ENCODE measurements around the gene DZIP1.
"Not testable (repeated sequence)": the region's sequence is repeated elsewhere in the genome, so short reads cannot be mapped to it uniquely, and the experiment has no call there.

The DZIP1 gene

GRCh38 chr13:95676105-95676761 is 31.7 kb upstream of the DZIP1 start:
- H3K4me3 ChIP-seq (ENCODE audit: low read depth in 1 of 5, low read length in 5 of 5), result peak overlapping the region; percentile 74 to 98 (median 95)
- no peaks in the 10 kb centered on the region for H3K27me3 ChIP-seq (ENCODE audit: control insufficient read depth in 5 of 5, insufficient read depth in 4 of 5, low read length in 5 of 5)
- peaks cover 4 to 8% (median 8%) of the 10 kb centered on the region in 5 donors for H3K9me3 ChIP-seq (ENCODE audit: control insufficient read depth in 5 of 5, low read length in 5 of 5)
- H3K9ac ChIP-seq (ENCODE audit: low read length in 5 of 5), result peak overlapping the region; percentile 71 to 94 (median 91)
- no peaks in the 10 kb centered on the region for H3K36me3 ChIP-seq (ENCODE audit: control insufficient read depth in 5 of 5, insufficient read depth in 5 of 5, low read length in 5 of 5)
- H3K4me1 ChIP-seq (ENCODE audit: control insufficient read depth in 5 of 5, insufficient read depth in 5 of 5, low read length in 5 of 5), result peaks cover 0 to 35% (median 30%) of the 10 kb centered on the region in 5 donors
- peak overlapping the region; percentile 83 for H3K27ac ChIP-seq (ENCODE audit: low read depth, low read length)

- Histone ChIP-seq H3K27me3 (ENCODE audit: control insufficient read depth in 5 of 5, insufficient read depth in 4 of 5, low read length in 5 of 5) (no peaks in the 10 kb centered on the region), H3K9me3 (ENCODE audit: control insufficient read depth in 5 of 5, low read length in 5 of 5) (peaks cover 4 to 44% (median 35%) of the 10 kb centered on the region in 5 donors), H3K9ac (ENCODE audit: low read length in 5 of 5) (no peak overlapping the region), H3K36me3 (ENCODE audit: control insufficient read depth in 5 of 5, insufficient read depth in 5 of 5, low read length in 5 of 5) (no peaks in the 10 kb centered on the region), H3K4me3 (ENCODE audit: low read depth in 1 of 5, low read length in 5 of 5) (no peak overlapping the region), H3K4me1 (ENCODE audit: control insufficient read depth in 5 of 5, insufficient read depth in 5 of 5, low read length in 5 of 5) (peaks cover 0 to 15% (median 11%) of the 10 kb centered on the region in 5 donors), H3K27ac (ENCODE audit: low read depth, low read length) (no peak overlapping the region)
These were observed 27.1 kb upstream of the DZIP1 start for GRCh38 chr13:95671597-95671996.

DNA sequence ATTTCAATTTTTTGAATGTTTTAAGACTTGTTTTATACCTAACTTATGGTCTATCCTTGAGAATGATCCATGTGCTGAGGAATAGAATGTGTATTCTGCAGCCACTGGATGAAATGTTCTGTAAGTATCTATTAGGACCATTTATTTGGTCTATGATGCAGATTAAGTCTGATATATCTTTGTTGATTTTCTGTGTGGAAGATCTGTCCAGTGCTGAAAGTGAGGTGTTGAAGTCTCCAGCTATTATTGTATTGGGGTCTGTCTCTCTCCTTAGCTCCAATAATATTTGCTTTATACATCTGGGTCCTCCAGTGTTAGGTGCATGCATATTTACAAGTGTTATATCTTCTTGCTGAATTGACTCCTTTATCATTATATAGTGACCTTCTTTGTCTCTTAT is 22.7 kb upstream of the DZIP1 start:
- not testable (repeated sequence) for H3K9ac ChIP-seq (ENCODE audit: low read length in 5 of 5); H3K4me1 ChIP-seq (ENCODE audit: control insufficient read depth in 5 of 5, insufficient read depth in 5 of 5, low read length in 5 of 5); H3K36me3 ChIP-seq (ENCODE audit: control insufficient read depth in 5 of 5, insufficient read depth in 5 of 5, low read length in 5 of 5); H3K27ac ChIP-seq (ENCODE audit: low read depth, low read length); H3K27me3 ChIP-seq (ENCODE audit: control insufficient read depth in 5 of 5, insufficient read depth in 4 of 5, low read length in 5 of 5); H3K4me3 ChIP-seq (ENCODE audit: low read depth in 1 of 5, low read length in 5 of 5)
- H3K9me3 ChIP-seq (ENCODE audit: control insufficient read depth in 5 of 5, low read length in 5 of 5), result peaks cover 7 to 63% (median 48%) of the 10 kb centered on the region in 5 donors

DNA sequence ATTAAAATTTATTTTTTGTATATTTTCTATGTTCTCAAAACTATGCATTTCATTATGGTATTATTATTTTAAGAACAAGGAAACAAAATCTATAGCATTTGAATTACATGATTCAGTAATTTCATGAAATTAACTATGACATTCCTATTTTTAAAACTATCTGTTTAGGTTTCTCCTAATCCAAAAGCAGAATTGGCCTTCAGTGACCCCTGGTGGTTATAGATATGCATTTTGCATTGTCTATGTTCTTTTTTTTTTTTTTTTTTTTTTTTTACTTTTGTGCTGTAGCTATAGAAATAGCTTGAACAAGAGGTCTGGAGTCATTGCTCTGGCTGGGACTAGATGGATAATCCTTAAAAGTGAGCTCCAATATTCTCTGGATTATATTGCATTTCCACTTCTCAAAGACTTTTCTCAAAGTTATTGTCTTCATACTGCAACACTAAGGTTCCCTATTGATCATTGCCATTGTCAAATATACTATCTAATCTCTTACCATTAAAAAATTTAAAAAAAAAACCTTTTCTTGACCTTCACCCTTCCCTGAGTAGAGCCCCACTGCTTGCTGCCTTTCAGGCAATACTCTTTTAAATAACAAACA is 16.6 kb upstream of the DZIP1 start:
- Histone ChIP-seq H3K27me3 (ENCODE audit: control insufficient read depth in 5 of 5, insufficient read depth in 4 of 5, low read length in 5 of 5) (no peaks in the 10 kb centered on the region), H3K9ac (ENCODE audit: low read length in 5 of 5) (no peak overlapping the region), H3K4me3 (ENCODE audit: low read depth in 1 of 5, low read length in 5 of 5) (no peak overlapping the region)

GRCh38 chr13:95659500-95659899 is 15.0 kb upstream of the DZIP1 start:
- Histone ChIP-seq H3K27me3 (ENCODE audit: control insufficient read depth in 5 of 5, insufficient read depth in 4 of 5, low read length in 5 of 5) (no peaks in the 10 kb centered on the region), H3K27ac (ENCODE audit: low read depth, low read length) (no peak overlapping the region), H3K4me3 (ENCODE audit: low read depth in 1 of 5, low read length in 5 of 5) (no peak overlapping the region), H3K36me3 (ENCODE audit: control insufficient read depth in 5 of 5, insufficient read depth in 5 of 5, low read length in 5 of 5) (no peaks in the 10 kb centered on the region), H3K9me3 (ENCODE audit: control insufficient read depth in 5 of 5, low read length in 5 of 5) (peaks cover 0 to 6% (median 0%) of the 10 kb centered on the region in 5 donors), H3K4me1 (ENCODE audit: control insufficient read depth in 5 of 5, insufficient read depth in 5 of 5, low read length in 5 of 5) (no peaks in the 10 kb centered on the region), H3K9ac (ENCODE audit: low read length in 5 of 5) (no peak overlapping the region)

More for the DNA sequence above, 16.6 kb upstream of the DZIP1 start:
- no peak overlapping the region for H3K27ac ChIP-seq (ENCODE audit: low read depth, low read length)
- no peaks in the 10 kb centered on the region for H3K4me1 ChIP-seq (ENCODE audit: control insufficient read depth in 5 of 5, insufficient read depth in 5 of 5, low read length in 5 of 5)
- peaks cover 0 to 14% (median 10%) of the 10 kb centered on the region in 5 donors for H3K9me3 ChIP-seq (ENCODE audit: control insufficient read depth in 5 of 5, low read length in 5 of 5)
- no peaks in the 10 kb centered on the region for H3K36me3 ChIP-seq (ENCODE audit: control insufficient read depth in 5 of 5, insufficient read depth in 5 of 5, low read length in 5 of 5)

GRCh38 chr13:95656386-95657015 is 12.0 kb upstream of the DZIP1 start:
- Histone ChIP-seq H3K9ac (ENCODE audit: low read length in 5 of 5) (no peak overlapping the region), H3K4me1 (ENCODE audit: control insufficient read depth in 5 of 5, insufficient read depth in 5 of 5, low read length in 5 of 5) (no peaks in the 10 kb centered on the region), H3K27me3 (ENCODE audit: control insufficient read depth in 5 of 5, insufficient read depth in 4 of 5, low read length in 5 of 5) (no peaks in the 10 kb centered on the region), H3K9me3 (ENCODE audit: control insufficient read depth in 5 of 5, low read length in 5 of 5) (no peaks in the 10 kb centered on the region), H3K4me3 (ENCODE audit: low read depth in 1 of 5, low read length in 5 of 5) (no peak overlapping the region), H3K27ac (ENCODE audit: low read depth, low read length) (no peak overlapping the region), H3K36me3 (ENCODE audit: control insufficient read depth in 5 of 5, insufficient read depth in 5 of 5, low read length in 5 of 5) (no peaks in the 10 kb centered on the region)

DNA sequence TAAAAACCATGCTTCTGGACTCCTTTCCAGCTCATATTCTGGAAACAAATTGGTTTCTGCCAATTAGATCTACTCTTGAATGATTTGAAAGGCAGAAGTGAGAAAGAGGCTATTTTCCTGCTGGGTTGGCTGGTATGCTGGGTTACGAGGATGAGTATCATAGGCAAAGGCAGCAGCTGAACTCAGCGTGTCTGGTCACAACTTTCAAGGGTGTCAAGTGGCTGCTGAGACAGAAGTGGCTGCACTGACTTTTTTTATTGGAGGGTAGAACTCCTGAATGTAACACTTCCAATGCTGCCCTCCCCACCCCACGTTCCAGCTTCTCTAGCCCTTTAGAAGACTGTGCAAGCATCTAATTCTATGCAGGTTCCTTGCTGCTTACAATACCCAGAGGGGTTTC is 8.3 kb upstream of the DZIP1 start:
- Histone ChIP-seq H3K4me3 (ENCODE audit: low read depth in 1 of 5, low read length in 5 of 5) (no peak overlapping the region), H3K9me3 (ENCODE audit: control insufficient read depth in 5 of 5, low read length in 5 of 5) (no peaks in the 10 kb centered on the region), H3K27ac (ENCODE audit: low read depth, low read length) (no peak overlapping the region), H3K9ac (ENCODE audit: low read length in 5 of 5) (no peak overlapping the region), H3K36me3 (ENCODE audit: control insufficient read depth in 5 of 5, insufficient read depth in 5 of 5, low read length in 5 of 5) (no peaks in the 10 kb centered on the region), H3K4me1 (ENCODE audit: control insufficient read depth in 5 of 5, insufficient read depth in 5 of 5, low read length in 5 of 5) (no peaks in the 10 kb centered on the region), H3K27me3 (ENCODE audit: control insufficient read depth in 5 of 5, insufficient read depth in 4 of 5, low read length in 5 of 5) (no peaks in the 10 kb centered on the region)

GRCh38 chr13:95652244-95652764 is 7.8 kb upstream of the DZIP1 start:
- Histone ChIP-seq H3K27me3 (ENCODE audit: control insufficient read depth in 5 of 5, insufficient read depth in 4 of 5, low read length in 5 of 5) (no peaks in the 10 kb centered on the region), H3K9ac (ENCODE audit: low read length in 5 of 5) (no peak overlapping the region)

DNA sequence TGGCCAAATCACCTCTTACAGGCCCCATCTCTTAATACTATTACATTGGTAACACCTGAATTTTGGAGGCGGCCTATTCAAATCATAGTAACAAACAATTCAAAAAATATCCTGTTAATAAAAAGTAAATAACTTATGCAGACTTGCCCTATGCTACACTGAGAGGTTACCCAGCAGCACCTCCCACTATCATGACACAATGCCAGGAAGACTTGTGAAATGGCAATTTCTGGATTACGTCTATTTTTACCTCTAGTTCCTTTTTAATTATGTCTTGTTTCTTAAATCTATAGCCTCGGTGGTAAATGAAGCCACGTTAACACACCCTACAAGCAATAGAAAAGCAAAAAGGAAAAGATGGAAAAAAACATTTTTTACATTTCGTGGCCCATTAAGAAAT is 6.2 kb upstream of the DZIP1 start:
- Histone ChIP-seq H3K9me3 (ENCODE audit: control insufficient read depth in 5 of 5, low read length in 5 of 5) (no peaks in the 10 kb centered on the region), H3K4me1 (ENCODE audit: control insufficient read depth in 5 of 5, insufficient read depth in 5 of 5, low read length in 5 of 5) (no peaks in the 10 kb centered on the region), H3K9ac (ENCODE audit: low read length in 5 of 5) (no peak overlapping the region)

More at GRCh38 chr13:95652244-95652764, 7.8 kb upstream of the DZIP1 start:
- no peak overlapping the region for H3K27ac ChIP-seq (ENCODE audit: low read depth, low read length)
- H3K9me3 ChIP-seq (ENCODE audit: control insufficient read depth in 5 of 5, low read length in 5 of 5), result no peaks in the 10 kb centered on the region
- no peaks in the 10 kb centered on the region for H3K36me3 ChIP-seq (ENCODE audit: control insufficient read depth in 5 of 5, insufficient read depth in 5 of 5, low read length in 5 of 5)
- H3K4me3 ChIP-seq (ENCODE audit: low read depth in 1 of 5, low read length in 5 of 5), result no peak overlapping the region
- no peaks in the 10 kb centered on the region for H3K4me1 ChIP-seq (ENCODE audit: control insufficient read depth in 5 of 5, insufficient read depth in 5 of 5, low read length in 5 of 5)

DNA sequence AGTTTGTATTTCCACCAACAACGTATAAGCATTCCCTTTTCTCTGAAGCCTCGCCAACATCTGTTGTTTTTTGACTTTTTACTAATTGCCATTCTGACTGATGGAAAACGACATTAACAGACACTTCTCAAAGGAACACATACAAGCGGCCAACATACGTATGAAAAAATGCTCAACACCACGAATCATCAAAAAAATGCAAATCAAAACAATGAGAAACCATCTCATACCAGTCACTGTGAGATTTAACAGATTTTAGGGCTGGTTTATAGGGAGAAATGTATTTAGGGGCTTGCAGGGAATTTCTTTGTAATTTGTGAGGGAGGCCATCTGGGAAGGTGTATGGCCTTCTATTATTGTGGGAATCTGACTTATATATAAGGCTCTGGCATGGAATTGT is 2.8 kb upstream of the DZIP1 start:
- Histone ChIP-seq H3K27ac (ENCODE audit: low read depth, low read length) (no peak overlapping the region), H3K4me1 (ENCODE audit: control insufficient read depth in 5 of 5, insufficient read depth in 5 of 5, low read length in 5 of 5) (peaks cover 0 to 22% (median 17%) of the 10 kb centered on the region in 5 donors), H3K9ac (ENCODE audit: low read length in 5 of 5) (no peak overlapping the region), H3K27me3 (ENCODE audit: control insufficient read depth in 5 of 5, insufficient read depth in 4 of 5, low read length in 5 of 5) (peaks cover 0 to 10% (median 8%) of the 10 kb centered on the region in 5 donors), H3K4me3 (ENCODE audit: low read depth in 1 of 5, low read length in 5 of 5) (no peak overlapping the region), H3K36me3 (ENCODE audit: control insufficient read depth in 5 of 5, insufficient read depth in 5 of 5, low read length in 5 of 5) (no peaks in the 10 kb centered on the region), H3K9me3 (ENCODE audit: control insufficient read depth in 5 of 5, low read length in 5 of 5) (no peaks in the 10 kb centered on the region)

More for the DNA sequence above, 6.2 kb upstream of the DZIP1 start:
- H3K36me3 ChIP-seq (ENCODE audit: control insufficient read depth in 5 of 5, insufficient read depth in 5 of 5, low read length in 5 of 5), result no peaks in the 10 kb centered on the region
- H3K27me3 ChIP-seq (ENCODE audit: control insufficient read depth in 5 of 5, insufficient read depth in 4 of 5, low read length in 5 of 5), result no peaks in the 10 kb centered on the region
- H3K4me3 ChIP-seq (ENCODE audit: low read depth in 1 of 5, low read length in 5 of 5), result no peak overlapping the region
- no peak overlapping the region for H3K27ac ChIP-seq (ENCODE audit: low read depth, low read length)

All from subcutaneous abdominal adipose tissue (tissue), 5 donors.